ENCODE measurements around the gene PSMD14.

The PSMD14 gene

GRCh38 chr2:161425728-161426454 is 117.7 kb downstream of the PSMD14 start:
- POLR2A ChIA-PET, result no interaction called here
- TF ChIP-seq, protein P1, sequence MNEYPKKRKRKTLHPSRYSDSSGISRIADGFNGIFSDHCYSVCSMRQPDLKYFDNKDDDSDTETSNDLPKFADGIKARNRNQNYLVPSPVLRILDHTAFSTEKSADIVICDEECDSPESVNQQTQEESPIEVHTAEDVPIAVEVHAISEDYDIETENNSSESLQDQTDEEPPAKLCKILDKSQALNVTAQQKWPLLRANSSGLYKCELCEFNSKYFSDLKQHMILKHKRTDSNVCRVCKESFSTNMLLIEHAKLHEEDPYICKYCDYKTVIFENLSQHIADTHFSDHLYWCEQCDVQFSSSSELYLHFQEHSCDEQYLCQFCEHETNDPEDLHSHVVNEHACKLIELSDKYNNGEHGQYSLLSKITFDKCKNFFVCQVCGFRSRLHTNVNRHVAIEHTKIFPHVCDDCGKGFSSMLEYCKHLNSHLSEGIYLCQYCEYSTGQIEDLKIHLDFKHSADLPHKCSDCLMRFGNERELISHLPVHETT (tag by site-specific recombination; IDR thresholded peaks at IDR 0.05), result no peak
- TF ChIP-seq ZNF202 (tag by site-specific recombination; IDR thresholded peaks at IDR 0.05; ENCODE audit: borderline replicate concordance), result no peak
- TF ChIP-seq CTCF (tag by site-specific recombination; IDR thresholded peaks at IDR 0.05), result no peak
- no peak for TF ChIP-seq ZBTB10 (tag by site-specific recombination; IDR thresholded peaks at IDR 0.05)
- TF ChIP-seq ZNF76 (tag by site-specific recombination; IDR thresholded peaks at IDR 0.05; ENCODE audit: borderline replicate concordance, low read depth), result no peak
- no peak for TF ChIP-seq MZF1 (tag by site-specific recombination; IDR thresholded peaks at IDR 0.05; ENCODE audit: borderline replicate concordance)
- TF ChIP-seq ZBTB8A (tag by site-specific recombination; IDR thresholded peaks at IDR 0.05), result no peak
- no peak for TF ChIP-seq ZBTB21 (tag by site-specific recombination; IDR thresholded peaks at IDR 0.05)
- no peak for TF ChIP-seq ZNF280C (tag by site-specific recombination; IDR thresholded peaks at IDR 0.05)
- TF ChIP-seq ZFP69B (tag by site-specific recombination; IDR thresholded peaks at IDR 0.05), result no peak
- TF ChIP-seq, protein P2, sequence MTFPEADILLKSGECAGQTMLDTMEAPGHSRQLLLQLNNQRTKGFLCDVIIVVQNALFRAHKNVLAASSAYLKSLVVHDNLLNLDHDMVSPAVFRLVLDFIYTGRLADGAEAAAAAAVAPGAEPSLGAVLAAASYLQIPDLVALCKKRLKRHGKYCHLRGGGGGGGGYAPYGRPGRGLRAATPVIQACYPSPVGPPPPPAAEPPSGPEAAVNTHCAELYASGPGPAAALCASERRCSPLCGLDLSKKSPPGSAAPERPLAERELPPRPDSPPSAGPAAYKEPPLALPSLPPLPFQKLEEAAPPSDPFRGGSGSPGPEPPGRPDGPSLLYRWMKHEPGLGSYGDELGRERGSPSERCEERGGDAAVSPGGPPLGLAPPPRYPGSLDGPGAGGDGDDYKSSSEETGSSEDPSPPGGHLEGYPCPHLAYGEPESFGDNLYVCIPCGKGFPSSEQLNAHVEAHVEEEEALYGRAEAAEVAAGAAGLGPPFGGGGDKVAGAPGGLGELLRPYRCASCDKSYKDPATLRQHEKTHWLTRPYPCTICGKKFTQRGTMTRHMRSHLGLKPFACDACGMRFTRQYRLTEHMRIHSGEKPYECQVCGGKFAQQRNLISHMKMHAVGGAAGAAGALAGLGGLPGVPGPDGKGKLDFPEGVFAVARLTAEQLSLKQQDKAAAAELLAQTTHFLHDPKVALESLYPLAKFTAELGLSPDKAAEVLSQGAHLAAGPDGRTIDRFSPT (tag by site-specific recombination; IDR thresholded peaks at IDR 0.05), result no peak
- TF ChIP-seq KLF8 (tag by site-specific recombination; IDR thresholded peaks at IDR 0.05), result no peak
- TF ChIP-seq ZNF350 (tag by site-specific recombination; IDR thresholded peaks at IDR 0.05), result no peak
- no peak for TF ChIP-seq ZNF449 (tag by site-specific recombination; IDR thresholded peaks at IDR 0.05)
- no peak for TF ChIP-seq PATZ1 (tag by site-specific recombination; IDR thresholded peaks at IDR 0.05)
- no peak for TF ChIP-seq ZNF138 (tag by site-specific recombination; IDR thresholded peaks at IDR 0.05; ENCODE audit: borderline replicate concordance)
- no peak for TF ChIP-seq ZBTB1 (tag by site-specific recombination; IDR thresholded peaks at IDR 0.05)
- TF ChIP-seq ZNF658 (tag by site-specific recombination; IDR thresholded peaks at IDR 0.05), result no peak
- no peak for TF ChIP-seq ZBTB48 (tag by site-specific recombination; IDR thresholded peaks at IDR 0.05)
- Histone ChIP-seq H3K4me3 (ENCODE audit: low read depth, low read length) (no peak overlapping the region), H3K9me3 (ENCODE audit: control insufficient read depth, insufficient read depth, low read depth, low read length) (no peaks in the 10 kb centered on the region), H3K4me1 (ENCODE audit: control insufficient read depth, insufficient read depth, low read length) (no peaks in the 10 kb centered on the region), H3K27ac (ENCODE audit: extremely low read depth, low read depth, low read length) (no peak overlapping the region), H3K36me3 (ENCODE audit: control insufficient read depth in 2 of 2, insufficient read depth in 1 of 2, low read length in 2 of 2) (no peaks in the 10 kb centered on the region)
- CTCF ChIA-PET, result no interaction called here

Data from HEK293 (cell line).